BJ (cell line): ENCODE data around the gene MTHFD2L. TPM values are rescaled to one million over a fixed set of nuclear protein-coding genes. Genes with fewer than 3 reads are reported as not detected.

Source experiments
- CTCF ChIA-PET: fragments of 350-600 bp; formaldehyde crosslinking; extraction: SDS; loops from one replicate; lab custom pipeline; 2021; ENCODE audit warnings: antibody characterized with exemption, inconsistent platforms; lab: Yijun Ruan, JAX
- POLR2A ChIA-PET: fragments of 300-600 bp; sonication (Branson Sonifier 250); formaldehyde crosslinking; extraction: SDS; loops from one replicate; lab custom pipeline; 2021; ENCODE audit warnings: antibody characterized with exemption; lab: Charles Lee
- DNase-seq: peaks from one replicate; pipeline ENCODE4 v3.0.0-alpha.2; 2011; ENCODE audit warnings: low read depth
- H3K27me3 ChIP-seq: 2 replicates; pipeline ENCODE4 v1.6.0; 2011; ENCODE audit warnings: low read length; ENCODE audit not compliant: control insufficient read depth, insufficient read depth
- H3K36me3 ChIP-seq: 2 replicates; pipeline ENCODE4 v1.5.1; 2011; ENCODE audit warnings: low read length; ENCODE audit not compliant: control insufficient read depth, insufficient read depth
- H3K4me3 ChIP-seq: 2 replicates; pipeline ENCODE4 v1.5.1; 2011; ENCODE audit warnings: low read depth, mild to moderate bottlenecking, control low read depth, low read length
- polyA plus RNA-seq: library from polyadenylated mRNA; depleted of rRNA; stranded (reverse); fragments of >200 nt; gene quantifications from 2 replicates; pipeline ENCODE4 v1.2.3, GENCODE V29; 2011
- TF ChIP-seq, protein P1 (sequence below): IDR thresholded peaks from 2 replicates; pipeline ENCODE4 v1.5.1; 2011; ENCODE audit warnings: low read depth, mild to moderate bottlenecking, control low read depth, inconsistent platforms, low read length, moderate library complexity; ENCODE audit not compliant: insufficient read depth

The MTHFD2L gene
- polyA plus RNA-seq, 1 experiment = 1.7 TPM

DNA sequence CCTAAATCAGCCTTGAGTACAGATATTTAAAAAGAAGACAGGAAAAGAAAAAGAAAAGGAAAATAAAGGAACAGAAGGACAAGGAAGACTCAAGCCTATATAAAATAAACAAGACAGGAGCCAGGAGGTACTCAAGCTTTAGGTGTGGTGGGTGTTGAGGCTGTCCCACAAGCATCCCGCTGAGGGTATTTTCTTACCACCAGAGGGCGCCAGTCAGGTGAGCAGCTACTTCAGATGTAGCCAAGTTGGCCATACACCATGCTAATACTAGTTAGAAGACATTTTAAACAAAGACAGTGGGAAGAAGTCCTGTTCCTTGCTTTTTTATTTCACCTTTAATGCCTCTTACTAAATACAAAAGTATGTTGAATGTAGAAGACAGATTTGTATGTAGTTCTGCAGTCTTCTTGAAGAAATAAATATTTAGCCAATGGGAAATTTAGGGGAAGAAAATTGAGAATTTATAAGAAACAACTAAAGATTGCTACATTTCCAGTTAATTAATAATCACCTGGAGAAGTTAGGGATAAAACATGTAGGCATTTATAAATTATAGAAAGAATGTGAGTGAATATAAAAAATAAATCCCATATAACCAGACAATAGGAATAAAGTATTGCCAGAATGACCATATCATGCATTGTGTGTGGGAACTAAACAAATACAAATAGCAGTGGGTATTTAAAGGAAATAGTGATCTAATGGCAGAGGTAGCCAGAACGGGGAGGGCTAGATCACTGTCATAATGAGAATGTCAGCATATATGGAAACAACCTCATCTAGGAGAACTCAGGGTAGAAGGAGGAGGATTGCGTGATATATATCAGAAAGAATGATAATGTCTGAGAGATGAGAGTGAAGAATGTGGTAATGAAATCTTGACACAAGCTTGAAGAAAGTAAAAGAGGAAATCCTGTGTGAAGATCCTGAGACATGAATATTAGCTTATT is 71.0 kb downstream of the MTHFD2L start:
- Histone ChIP-seq H3K4me3 (no peak overlapping the region), H3K36me3 (no peaks in the 10 kb centered on the region), H3K27me3 (no peaks in the 10 kb centered on the region)
- CTCF ChIA-PET = interaction anchor here (0.5 to 3.3 kb wide), 35 partner anchors 8 to 1623 kb away, joined by 3 to 23 read pairs (median 4); no protein-coding TSS in a partner anchor
- TF ChIP-seq, protein P1, sequence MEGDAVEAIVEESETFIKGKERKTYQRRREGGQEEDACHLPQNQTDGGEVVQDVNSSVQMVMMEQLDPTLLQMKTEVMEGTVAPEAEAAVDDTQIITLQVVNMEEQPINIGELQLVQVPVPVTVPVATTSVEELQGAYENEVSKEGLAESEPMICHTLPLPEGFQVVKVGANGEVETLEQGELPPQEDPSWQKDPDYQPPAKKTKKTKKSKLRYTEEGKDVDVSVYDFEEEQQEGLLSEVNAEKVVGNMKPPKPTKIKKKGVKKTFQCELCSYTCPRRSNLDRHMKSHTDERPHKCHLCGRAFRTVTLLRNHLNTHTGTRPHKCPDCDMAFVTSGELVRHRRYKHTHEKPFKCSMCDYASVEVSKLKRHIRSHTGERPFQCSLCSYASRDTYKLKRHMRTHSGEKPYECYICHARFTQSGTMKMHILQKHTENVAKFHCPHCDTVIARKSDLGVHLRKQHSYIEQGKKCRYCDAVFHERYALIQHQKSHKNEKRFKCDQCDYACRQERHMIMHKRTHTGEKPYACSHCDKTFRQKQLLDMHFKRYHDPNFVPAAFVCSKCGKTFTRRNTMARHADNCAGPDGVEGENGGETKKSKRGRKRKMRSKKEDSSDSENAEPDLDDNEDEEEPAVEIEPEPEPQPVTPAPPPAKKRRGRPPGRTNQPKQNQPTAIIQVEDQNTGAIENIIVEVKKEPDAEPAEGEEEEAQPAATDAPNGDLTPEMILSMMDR = peak; percentile 83
- POLR2A ChIA-PET = no interaction called here
- DNase-seq = no peak

DNA sequence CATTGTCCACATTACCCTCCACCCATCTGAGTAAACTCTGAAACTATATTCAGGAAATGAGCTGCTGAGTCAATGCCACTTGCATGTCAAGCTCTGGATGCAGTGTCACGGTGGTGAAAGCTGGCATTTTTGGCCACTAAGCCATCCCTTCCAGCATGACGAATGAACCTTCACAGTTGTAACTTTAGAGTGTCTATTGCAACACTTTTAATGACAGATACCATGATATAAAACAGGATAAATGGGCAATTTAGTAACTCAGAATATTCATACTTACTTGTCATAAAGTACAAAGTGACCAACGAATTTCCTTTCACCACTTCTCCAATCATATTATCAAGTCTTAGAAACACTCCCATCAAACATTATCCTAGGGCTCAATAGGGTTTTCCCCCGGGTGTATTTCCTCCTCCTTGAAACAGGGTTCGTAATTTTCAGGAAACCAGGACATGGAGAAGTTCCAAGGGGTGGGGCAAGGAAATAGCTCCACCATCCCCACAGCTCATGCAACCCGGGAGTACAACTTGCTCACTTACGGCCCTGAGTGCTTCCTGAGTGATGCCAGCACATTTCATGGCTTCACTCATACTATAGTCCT is 73.1 kb downstream of the MTHFD2L start:
- CTCF ChIA-PET = interaction anchor here (0.9 to 3.3 kb wide), 5 partner anchors 10 to 90 kb away, joined by 3 to 23 read pairs (median 3); no protein-coding TSS in a partner anchor
- Histone ChIP-seq H3K27me3 (no peaks in the 10 kb centered on the region), H3K36me3 (no peaks in the 10 kb centered on the region), H3K4me3 (no peak overlapping the region)
- POLR2A ChIA-PET = no interaction called here
- TF ChIP-seq, protein P1 = no peak
- peak; percentile 49 for DNase-seq

DNA sequence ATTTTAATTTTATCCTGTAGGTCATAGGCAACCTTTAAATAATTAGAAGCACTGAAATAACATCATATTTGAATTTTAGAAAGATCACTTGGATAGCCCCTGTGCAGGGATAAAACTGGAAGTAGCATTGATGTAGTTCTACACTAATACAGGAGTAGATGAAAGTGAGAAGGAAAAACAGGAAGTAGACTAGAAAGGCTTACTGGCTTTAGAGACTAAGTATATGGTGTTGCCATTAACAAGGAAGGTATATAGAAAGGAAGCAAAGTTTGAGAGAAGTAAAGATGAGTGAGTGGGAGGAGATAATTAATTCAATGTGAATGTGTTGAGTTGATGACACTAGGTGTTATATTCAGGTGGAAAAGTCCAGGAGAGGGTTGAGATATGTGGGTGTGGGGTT is 77.2 kb downstream of the MTHFD2L start:
- Histone ChIP-seq H3K36me3 (no peaks in the 10 kb centered on the region), H3K4me3 (no peak overlapping the region), H3K27me3 (no peaks in the 10 kb centered on the region)
- TF ChIP-seq, protein P1 = no peak
- no peak for DNase-seq
- POLR2A ChIA-PET = no interaction called here
- CTCF ChIA-PET = no interaction called here

DNA sequence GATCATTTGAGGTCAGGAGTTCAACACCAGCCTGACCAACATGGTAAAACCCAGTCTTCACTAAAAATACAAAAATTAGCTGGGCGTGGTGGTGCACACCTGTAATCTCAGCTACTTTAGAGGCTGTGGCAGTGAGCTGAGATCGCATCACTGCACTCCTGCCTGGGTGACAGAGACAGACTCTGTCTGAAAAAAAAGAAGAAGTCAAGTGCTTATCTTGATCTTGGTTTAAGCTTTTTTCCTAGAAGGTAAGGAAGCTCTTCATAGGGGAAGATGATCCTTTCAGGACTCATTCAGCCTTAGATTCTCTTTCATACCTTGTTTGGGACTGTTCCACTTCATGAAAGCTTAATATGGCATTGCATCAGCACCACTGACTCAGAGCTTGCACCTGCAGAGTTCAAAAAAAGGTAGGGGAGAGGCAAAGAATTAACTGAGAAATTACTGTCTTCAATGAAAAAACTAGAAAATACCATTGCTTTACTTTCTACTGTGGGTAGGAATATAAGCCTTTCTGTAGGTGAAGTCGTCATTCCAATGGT is 79.6 kb downstream of the MTHFD2L start:
- no peaks in the 10 kb centered on the region for H3K36me3 ChIP-seq
- ChIA-PET CTCF (interaction anchor here (1.2 kb wide), 1 partner anchor 9 kb away, joined by 4 read pairs; no protein-coding TSS in a partner anchor), POLR2A (no interaction called here)
- TF ChIP-seq, protein P1 = no peak
- no peak for DNase-seq
- H3K4me3 ChIP-seq = no peak overlapping the region
- H3K27me3 ChIP-seq = no peaks in the 10 kb centered on the region

DNA sequence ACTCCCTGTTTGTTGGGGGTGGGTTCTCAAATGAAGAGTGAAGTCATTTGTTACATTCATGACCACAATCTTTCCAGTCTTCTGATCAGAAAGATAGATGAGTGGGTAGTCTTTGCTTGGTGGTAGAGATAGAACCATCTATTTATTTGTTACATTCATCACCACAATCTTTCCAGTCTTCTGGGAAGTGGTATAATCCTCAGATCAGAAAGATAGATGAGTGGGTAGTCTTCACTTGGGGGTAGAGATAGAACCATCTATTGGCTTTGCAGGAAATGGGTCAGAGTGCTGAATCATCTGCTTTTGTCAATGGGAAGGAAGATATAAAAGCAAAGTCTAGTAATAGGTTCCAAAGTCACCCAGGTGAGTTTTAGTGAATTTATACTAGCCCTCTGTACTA is 86.1 kb downstream of the MTHFD2L start:
- H3K36me3 ChIP-seq = no peaks in the 10 kb centered on the region
- no peaks in the 10 kb centered on the region for H3K27me3 ChIP-seq
- H3K4me3 ChIP-seq = no peak overlapping the region
- ChIA-PET POLR2A (no interaction called here), CTCF (interaction anchor here (2.2 kb wide), 1 partner anchor 15 kb away, joined by 10 read pairs; no protein-coding TSS in a partner anchor)
- no peak for DNase-seq
- TF ChIP-seq, protein P1 = no peak
